Activated T-cell treated with anti-CD3 and anti-CD28 coated beads, Interleukin-2, amount 50 U/mL, for 24 hours (primary cell): ENCODE results near the gene AKT3.
"Not testable (repeated sequence)": the region's sequence is repeated elsewhere in the genome, so short reads cannot be mapped to it uniquely, and the experiment has no call there.

Experiments
- DNase-seq: peaks from one replicate; pipeline ENCODE4 v3.0.0-alpha.2; 2020
- H3K27ac Mint-ChIP-seq: 2 replicates; pipeline ENCODE4 v1.8.0; 2020; ENCODE audit warnings: mild to moderate bottlenecking, mixed read lengths
- H3K27me3 Mint-ChIP-seq: 2 replicates; pipeline ENCODE4 v1.8.0; 2020; ENCODE audit warnings: mixed read lengths
- H3K36me3 Mint-ChIP-seq: 2 replicates; pipeline ENCODE4 v1.8.0; 2020; ENCODE audit warnings: low read depth, mixed read lengths
- H3K4me1 Mint-ChIP-seq: 2 replicates; pipeline ENCODE4 v1.8.0; 2020; ENCODE audit warnings: low read depth, mixed read lengths
- H3K4me3 Mint-ChIP-seq: 2 replicates; pipeline ENCODE4 v1.8.0; 2020; ENCODE audit warnings: mild to moderate bottlenecking, moderate library complexity, mixed read lengths
- H3K9me3 Mint-ChIP-seq: 2 replicates; pipeline ENCODE4 v1.8.0; 2020; ENCODE audit warnings: mixed read lengths

The AKT3 gene

DNA sequence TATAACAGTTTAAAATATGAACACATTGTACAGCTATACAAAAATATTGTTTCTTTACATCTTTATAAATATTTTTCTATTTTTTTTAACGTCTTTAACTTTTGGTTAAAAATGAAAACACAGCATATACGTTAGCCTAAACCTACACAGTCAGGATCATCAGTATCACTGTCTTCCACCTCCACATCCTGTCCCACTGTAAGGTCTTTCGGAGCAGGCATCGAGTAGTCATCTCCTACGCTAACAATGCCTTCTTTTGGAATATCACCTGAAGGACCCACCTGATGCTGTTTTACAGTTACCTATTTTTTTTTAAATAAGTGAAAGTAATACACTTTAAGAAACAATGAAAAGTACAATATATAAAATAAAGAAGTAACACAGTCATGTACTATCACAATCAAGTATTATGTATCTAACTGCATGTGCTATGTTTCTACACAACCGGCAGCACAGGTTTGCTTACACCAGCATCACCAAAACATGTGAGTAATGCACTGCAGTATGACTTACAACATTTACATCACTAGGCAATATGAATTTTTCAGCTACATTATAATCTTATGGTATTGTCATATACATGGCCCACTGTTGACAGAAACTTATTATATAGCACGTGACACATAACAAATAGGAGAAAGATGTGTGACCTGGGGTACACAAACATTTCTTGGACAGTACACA lies 254.4 kb downstream of the AKT3 start:
- Mint-ChIP-seq H3K4me3 (peak overlapping the region; percentile 45), H3K27ac (peak overlapping the region; percentile 90), H3K4me1 (peaks cover 43% of the 10 kb centered on the region), H3K36me3 (peaks cover 40% of the 10 kb centered on the region), H3K9me3 (peaks cover 4% of the 10 kb centered on the region), H3K27me3 (no peaks in the 10 kb centered on the region)
- no peak for DNase-seq

DNA sequence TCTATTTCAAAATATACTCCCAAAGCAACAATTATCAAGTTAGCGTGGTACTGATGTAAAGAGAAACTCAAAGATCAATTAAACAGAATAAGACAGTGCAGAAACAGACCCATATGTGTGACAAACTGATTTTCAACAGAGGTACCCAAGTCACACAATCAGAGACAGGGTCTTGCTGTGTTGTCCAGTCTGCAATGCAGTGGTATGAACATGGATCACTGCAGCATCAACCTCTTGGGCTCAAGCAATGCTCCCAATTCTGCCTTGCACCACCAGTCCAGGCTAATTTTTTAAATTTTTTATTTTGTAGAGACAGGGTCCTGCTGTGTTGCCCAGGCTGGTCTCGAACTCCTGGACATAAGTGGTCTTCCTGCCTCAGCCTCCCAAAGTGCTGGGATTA lies 255.6 kb downstream of the AKT3 start:
- Mint-ChIP-seq H3K36me3 (peaks cover 50% of the 10 kb centered on the region), H3K4me1 (peaks cover 37% of the 10 kb centered on the region), H3K27me3 (no peaks in the 10 kb centered on the region), H3K27ac (no peak overlapping the region), H3K4me3 (no peak overlapping the region), H3K9me3 (peaks cover 8% of the 10 kb centered on the region)
- no peak for DNase-seq

DNA sequence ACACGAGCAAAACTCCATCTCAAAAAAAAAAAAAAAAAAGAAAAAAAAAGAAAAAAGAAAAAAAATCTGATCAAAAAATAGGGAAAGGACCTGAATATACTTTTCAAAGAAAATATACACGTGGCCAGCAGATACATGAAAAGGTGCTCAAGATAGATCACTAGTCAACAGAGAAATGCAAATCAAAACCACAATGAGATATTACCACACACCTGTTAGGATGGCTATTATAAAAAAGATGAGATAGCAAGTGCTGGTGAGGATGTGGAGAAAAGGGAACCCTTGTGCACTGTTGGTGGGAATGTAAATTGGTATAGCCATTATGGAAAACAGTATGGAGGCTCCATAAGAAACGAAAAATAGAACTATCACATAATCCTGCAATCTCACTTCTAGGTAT lies 260.8 kb downstream of the AKT3 start:
- Mint-ChIP-seq H3K4me1 (peaks cover 23% of the 10 kb centered on the region), H3K9me3 (peaks cover 24% of the 10 kb centered on the region), H3K36me3 (peaks cover 84% of the 10 kb centered on the region)
- DNase-seq, H3K4me3 Mint-ChIP-seq, H3K27ac Mint-ChIP-seq, H3K27me3 Mint-ChIP-seq: not testable (repeated sequence)

DNA sequence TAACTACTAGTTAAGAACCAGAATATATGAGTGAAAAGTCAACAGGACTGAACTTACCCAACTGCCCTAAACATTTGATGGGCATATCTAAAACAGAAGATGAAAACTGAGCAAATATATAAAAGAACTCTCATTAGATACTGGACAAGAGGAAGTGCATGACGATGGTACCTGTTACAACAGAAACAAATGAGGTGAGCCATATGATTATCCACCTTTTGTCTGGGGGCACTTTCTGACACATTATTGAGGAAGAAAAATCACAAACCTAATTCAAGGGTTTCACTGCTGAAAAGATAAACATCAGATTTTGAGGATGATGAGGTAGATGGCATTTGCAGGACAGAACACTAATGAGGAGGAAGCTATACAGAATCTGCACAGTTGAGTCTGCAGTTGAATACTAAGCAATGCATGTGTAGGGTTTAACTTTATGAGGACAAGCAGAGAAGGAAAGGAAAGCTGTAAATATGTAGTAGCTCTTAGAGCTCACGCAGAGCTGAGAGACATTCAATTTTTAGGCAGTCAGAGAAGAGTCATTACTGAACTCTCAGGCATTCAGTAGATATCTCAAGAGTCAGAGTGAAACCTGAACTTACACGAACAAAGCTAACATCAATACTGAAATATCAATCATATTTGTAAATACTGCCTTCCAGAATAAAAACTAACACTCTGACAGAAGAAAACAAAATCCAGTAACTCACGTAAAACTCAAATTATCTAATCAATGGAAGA lies 262.1 kb downstream of the AKT3 start:
- H3K27ac Mint-ChIP-seq: peak overlapping the region; percentile 60
- H3K36me3 Mint-ChIP-seq: peaks cover 89% of the 10 kb centered on the region
- H3K9me3 Mint-ChIP-seq: peaks cover 36% of the 10 kb centered on the region
- H3K4me1 Mint-ChIP-seq: peaks cover 28% of the 10 kb centered on the region
- no peak for DNase-seq
- no peaks in the 10 kb centered on the region for H3K27me3 Mint-ChIP-seq
- H3K4me3 Mint-ChIP-seq: no peak overlapping the region

DNA sequence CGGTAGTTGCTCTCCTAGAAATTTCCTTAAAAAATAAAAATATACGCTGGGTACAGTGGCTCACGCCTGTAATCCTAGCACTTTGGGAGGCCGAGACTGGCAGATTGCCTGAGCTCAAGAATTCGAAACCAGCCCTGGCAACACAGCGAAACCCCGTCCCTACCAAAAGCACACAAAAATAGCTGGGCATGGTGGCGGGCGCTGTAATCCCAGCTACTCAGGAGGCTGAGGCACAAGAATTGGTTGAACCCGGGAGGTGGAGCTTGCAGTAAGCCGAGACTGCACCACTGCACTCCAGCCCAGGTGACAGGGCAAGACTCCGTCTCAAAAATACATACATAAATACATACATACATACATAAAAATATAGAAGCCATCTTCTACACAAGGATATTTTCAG lies 262.8 kb downstream of the AKT3 start:
- no peak for DNase-seq
- Mint-ChIP-seq H3K27me3 (no peaks in the 10 kb centered on the region), H3K4me3 (no peak overlapping the region), H3K9me3 (peaks cover 41% of the 10 kb centered on the region), H3K4me1 (peaks cover 26% of the 10 kb centered on the region), H3K27ac (no peak overlapping the region), H3K36me3 (peaks cover 88% of the 10 kb centered on the region)

DNA sequence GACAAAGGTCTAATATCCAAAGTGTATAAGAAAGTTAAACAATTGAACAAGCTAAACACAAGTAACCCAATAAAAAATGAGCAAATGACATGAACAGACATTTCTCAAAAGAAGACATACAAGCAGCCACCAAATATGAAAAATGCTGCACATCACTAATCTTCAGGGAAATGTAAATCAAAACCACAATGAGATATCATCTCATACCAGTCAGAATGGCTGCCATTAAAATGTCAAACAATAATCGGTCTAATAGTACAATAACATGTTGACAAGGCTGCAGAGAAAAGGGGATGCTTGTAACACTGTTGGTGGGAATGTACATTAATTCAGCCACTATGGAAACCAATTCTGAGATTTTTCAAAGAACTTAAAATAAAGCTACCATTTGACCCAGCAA lies 264.1 kb downstream of the AKT3 start:
- peaks cover 46% of the 10 kb centered on the region for H3K9me3 Mint-ChIP-seq
- no peak for DNase-seq
- peaks cover 26% of the 10 kb centered on the region for H3K4me1 Mint-ChIP-seq
- H3K27me3 Mint-ChIP-seq: no peaks in the 10 kb centered on the region
- H3K36me3 Mint-ChIP-seq: peaks cover 85% of the 10 kb centered on the region
- no peak overlapping the region for H3K27ac Mint-ChIP-seq
- H3K4me3 Mint-ChIP-seq: no peak overlapping the region

DNA sequence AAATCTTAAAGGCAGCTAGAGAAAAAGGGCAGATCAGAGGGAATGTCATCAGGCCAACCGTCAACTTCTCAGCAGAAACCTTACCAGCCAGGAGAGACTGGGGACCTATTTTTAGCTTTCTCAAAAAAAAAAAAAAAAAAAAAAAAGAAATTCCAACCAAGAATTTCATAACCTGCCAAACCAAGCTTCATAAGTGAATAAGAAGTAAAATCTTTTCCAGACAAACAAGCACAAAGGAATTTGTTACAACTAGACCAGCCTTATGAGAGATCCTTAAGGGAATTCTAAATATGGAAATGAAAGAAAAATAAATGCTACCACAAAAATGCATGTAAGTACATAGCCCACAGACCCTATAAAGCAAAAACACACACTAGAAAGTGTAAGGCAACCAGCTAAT lies 267.7 kb downstream of the AKT3 start:
- Mint-ChIP-seq H3K4me1 (peaks cover 12% of the 10 kb centered on the region), H3K36me3 (peaks cover 86% of the 10 kb centered on the region), H3K9me3 (peaks cover 39% of the 10 kb centered on the region), H3K27me3 (no peaks in the 10 kb centered on the region), H3K4me3 (no peak overlapping the region), H3K27ac (no peak overlapping the region)
- DNase-seq: no peak

DNA sequence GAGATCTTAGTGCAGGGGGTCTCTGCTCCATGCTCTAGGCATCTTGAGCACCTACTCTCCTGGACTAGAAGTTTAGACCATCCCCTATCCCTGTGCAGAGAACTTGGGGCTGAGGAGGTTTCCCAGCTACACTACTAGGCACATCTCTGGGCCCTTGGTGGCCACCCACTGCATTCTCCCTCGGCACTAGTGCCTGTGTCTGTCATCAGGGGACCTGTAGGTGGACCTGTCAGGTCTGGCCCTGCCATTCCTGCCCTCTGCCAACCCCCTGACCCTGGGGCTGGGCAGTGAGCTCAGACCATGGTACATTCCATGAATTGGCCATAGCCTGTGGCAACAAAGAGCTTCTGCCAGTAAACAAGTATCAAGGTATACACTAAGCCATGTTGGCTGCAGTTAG lies 269.1 kb downstream of the AKT3 start:
- Mint-ChIP-seq H3K36me3 (peaks cover 86% of the 10 kb centered on the region), H3K4me1 (peaks cover 15% of the 10 kb centered on the region), H3K9me3 (peaks cover 39% of the 10 kb centered on the region), H3K4me3 (no peak overlapping the region), H3K27ac (no peak overlapping the region), H3K27me3 (no peaks in the 10 kb centered on the region)
- no peak for DNase-seq

DNA sequence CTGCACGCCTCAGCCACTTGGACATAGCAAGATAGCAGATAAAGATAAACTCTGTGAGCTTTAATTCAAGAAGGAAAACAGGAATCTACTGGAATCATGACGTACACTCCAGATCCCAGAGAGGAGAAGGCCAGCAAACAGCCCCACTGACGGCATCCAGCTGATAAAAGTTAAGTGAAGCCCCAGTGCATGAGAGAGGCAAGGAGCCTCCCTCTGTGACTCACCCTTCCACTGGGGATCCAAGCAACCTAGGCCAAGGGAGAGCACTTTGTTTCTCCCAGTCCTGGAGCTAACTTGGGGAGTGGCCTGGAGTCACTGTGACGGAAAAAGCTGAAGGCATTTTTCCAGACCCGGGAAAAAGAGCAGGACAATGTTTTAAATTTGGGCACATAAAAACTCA lies 270.0 kb downstream of the AKT3 start:
- peaks cover 82% of the 10 kb centered on the region for H3K36me3 Mint-ChIP-seq
- H3K9me3 Mint-ChIP-seq: peaks cover 35% of the 10 kb centered on the region
- H3K27ac Mint-ChIP-seq: no peak overlapping the region
- H3K27me3 Mint-ChIP-seq: no peaks in the 10 kb centered on the region
- DNase-seq: no peak
- H3K4me1 Mint-ChIP-seq: peaks cover 13% of the 10 kb centered on the region
- H3K4me3 Mint-ChIP-seq: no peak overlapping the region

DNA sequence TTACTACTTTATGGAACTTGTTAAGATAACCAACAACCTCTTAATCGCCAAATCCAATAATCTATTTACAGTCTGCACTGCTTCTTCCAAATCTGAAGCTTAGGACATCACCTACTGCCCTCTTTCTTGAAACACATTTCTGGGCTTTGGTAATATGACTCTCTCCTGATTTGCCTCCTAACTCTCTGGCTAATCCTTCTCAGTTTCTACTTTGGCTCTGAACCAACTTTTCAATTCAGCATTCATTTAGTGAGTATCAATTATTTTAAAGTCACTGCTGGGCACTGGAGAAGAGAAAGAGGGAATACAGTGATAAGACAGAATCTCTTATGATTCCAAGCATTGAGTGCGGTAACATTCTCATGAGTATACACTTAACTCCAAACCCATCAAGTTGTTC lies 275.0 kb downstream of the AKT3 start:
- no peak for DNase-seq
- no peak overlapping the region for H3K4me3 Mint-ChIP-seq
- peaks cover 6% of the 10 kb centered on the region for H3K9me3 Mint-ChIP-seq
- peaks cover 73% of the 10 kb centered on the region for H3K36me3 Mint-ChIP-seq
- H3K4me1 Mint-ChIP-seq: peaks cover 3% of the 10 kb centered on the region
- no peak overlapping the region for H3K27ac Mint-ChIP-seq
- H3K27me3 Mint-ChIP-seq: no peaks in the 10 kb centered on the region

DNA sequence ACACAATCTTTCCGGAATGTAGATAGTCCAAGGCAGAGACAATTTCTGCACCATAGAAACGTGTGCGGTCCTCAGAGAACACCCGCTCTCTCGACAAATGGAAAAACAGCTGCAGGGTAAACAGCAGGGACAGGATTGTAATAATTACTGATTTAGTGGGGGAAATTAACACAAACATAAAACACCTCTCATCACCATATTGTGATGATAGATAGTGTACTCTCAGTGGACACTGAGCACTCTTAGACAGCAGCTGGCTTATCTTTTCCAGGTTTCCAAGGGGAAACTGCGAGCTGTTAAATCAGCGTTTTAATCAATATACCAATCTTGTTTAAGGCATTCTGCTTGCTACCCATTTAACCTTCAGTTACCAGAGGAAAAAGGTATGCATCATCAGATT lies 277.1 kb downstream of the AKT3 start:
- no peak for DNase-seq
- Mint-ChIP-seq H3K27ac (no peak overlapping the region), H3K4me3 (no peak overlapping the region), H3K27me3 (no peaks in the 10 kb centered on the region), H3K36me3 (peaks cover 76% of the 10 kb centered on the region), H3K9me3 (peaks cover 6% of the 10 kb centered on the region), H3K4me1 (peaks cover 3% of the 10 kb centered on the region)

DNA sequence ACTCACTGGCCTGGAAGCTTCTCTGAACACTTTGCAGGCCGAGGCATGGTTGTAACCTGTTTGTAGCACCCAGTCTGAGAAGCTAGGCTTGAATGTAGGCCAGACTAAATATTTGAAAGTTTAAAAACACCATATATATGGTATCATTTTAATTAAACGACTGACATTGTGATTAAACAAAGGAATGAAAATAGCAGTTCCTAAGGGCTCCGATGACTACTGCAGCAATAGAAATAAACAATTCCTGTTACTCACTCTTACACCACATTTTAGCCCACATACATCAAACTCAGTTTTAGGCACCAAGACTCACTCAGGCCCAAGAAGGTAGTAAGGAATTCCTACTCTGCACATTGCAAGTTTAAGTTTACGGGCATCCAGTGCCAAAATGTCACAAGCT lies 281.2 kb downstream of the AKT3 start:
- no peaks in the 10 kb centered on the region for H3K27me3 Mint-ChIP-seq
- H3K36me3 Mint-ChIP-seq: peaks cover 83% of the 10 kb centered on the region
- no peaks in the 10 kb centered on the region for H3K4me1 Mint-ChIP-seq
- H3K9me3 Mint-ChIP-seq: no peaks in the 10 kb centered on the region
- H3K27ac Mint-ChIP-seq: no peak overlapping the region
- no peak overlapping the region for H3K4me3 Mint-ChIP-seq
- DNase-seq: no peak

DNA sequence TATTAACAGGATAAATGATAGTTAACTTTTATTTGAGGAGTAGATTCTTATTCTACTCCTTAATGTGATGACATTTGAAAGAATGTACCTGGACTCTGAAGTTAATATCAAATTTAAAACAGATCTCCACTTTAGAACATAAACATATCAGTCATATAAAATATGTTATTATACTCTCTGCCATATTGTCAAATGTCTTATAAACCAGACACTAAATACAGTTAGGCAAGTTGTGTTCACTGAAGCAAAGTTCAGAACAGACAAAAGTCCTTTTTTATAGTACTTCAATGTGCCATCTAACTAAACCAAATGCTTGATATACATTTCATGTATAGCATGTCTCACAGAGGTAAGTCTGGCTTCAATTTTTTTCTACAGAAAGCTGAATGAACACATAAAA lies 285.2 kb downstream of the AKT3 start:
- Mint-ChIP-seq H3K9me3 (peaks cover 9% of the 10 kb centered on the region), H3K4me1 (peaks cover 3% of the 10 kb centered on the region), H3K4me3 (no peak overlapping the region), H3K36me3 (peaks cover 78% of the 10 kb centered on the region), H3K27ac (no peak overlapping the region), H3K27me3 (no peaks in the 10 kb centered on the region)
- no peak for DNase-seq

DNA sequence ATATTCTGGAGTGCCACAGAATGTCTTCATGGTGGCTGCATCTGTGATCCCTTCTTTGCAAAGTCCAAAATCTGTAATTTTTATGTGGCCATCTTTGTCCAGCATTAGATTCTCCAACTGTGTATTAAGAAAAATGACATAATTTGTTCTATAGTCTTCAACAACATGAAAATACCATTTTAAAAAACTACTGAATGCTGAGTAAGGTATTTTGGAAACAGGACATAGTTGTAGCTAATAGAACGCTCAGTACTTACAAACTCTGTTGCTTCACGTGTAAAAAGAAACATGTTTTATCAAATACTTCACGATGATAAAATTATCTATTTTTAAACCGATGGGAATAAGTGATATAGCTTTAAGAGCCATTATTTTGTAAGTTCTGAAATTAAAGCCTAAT lies 286.3 kb downstream of the AKT3 start:
- H3K9me3 Mint-ChIP-seq: peaks cover 9% of the 10 kb centered on the region
- peaks cover 71% of the 10 kb centered on the region for H3K36me3 Mint-ChIP-seq
- DNase-seq: no peak
- no peaks in the 10 kb centered on the region for H3K27me3 Mint-ChIP-seq
- no peak overlapping the region for H3K4me3 Mint-ChIP-seq
- H3K27ac Mint-ChIP-seq: no peak overlapping the region
- peaks cover 4% of the 10 kb centered on the region for H3K4me1 Mint-ChIP-seq

DNA sequence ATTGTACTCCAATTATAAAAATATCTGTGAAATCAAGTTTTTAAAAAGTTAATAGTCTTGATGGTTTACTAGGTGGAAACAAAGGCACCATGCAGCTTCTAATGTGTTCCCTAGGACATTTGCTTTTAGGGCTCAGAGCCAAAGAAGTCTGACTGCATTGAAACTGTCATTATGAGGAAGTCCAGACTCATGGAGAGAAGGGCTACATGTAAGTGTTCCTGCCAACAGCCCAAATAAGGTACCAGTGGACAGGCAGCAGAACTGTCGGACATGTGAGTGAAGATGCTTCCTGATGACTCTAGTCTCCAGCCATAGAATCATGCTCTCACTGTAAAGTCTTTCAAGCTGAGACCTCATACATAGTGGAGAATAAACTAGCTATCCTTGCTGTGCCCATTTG lies 287.6 kb downstream of the AKT3 start:
- H3K4me3 Mint-ChIP-seq: no peak overlapping the region
- peaks cover 59% of the 10 kb centered on the region for H3K36me3 Mint-ChIP-seq
- no peak overlapping the region for H3K27ac Mint-ChIP-seq
- H3K27me3 Mint-ChIP-seq: no peaks in the 10 kb centered on the region
- DNase-seq: no peak
- peaks cover 9% of the 10 kb centered on the region for H3K9me3 Mint-ChIP-seq
- H3K4me1 Mint-ChIP-seq: peaks cover 4% of the 10 kb centered on the region
